HG03432 (cell line): ENCODE data around the gene IRF5.
A peak's percentile ranks its signal among the peaks of the same experiment; 100 is the strongest.
"Not testable (repeated sequence)": the region's sequence is repeated elsewhere in the genome, so short reads cannot be mapped to it uniquely, and the experiment has no call there.

Source experiments
- ATAC-seq: cut with Tn5 transposase; IDR thresholded peaks from one replicate; pipeline ENCODE4 v1.9.1; 2021; ENCODE audit warnings: mild to moderate bottlenecking, moderate library complexity; ENCODE audit not compliant: unreplicated experiment

The IRF5 gene

GRCh38 chr7:128954830-128955802 is 17.4 kb downstream of the IRF5 start:
- peak; percentile 65 for ATAC-seq

- ATAC-seq, result no peak
Observed at GRCh38 chr7:128955981-128956380, 18.3 kb downstream of the IRF5 start.

- ATAC-seq, result no peak
Observed at GRCh38 chr7:128959296-128959695, 21.6 kb downstream of the IRF5 start.

GRCh38 chr7:128961030-128961659 is 23.4 kb downstream of the IRF5 start:
- ATAC-seq, result no peak

- peak; percentile 30 for ATAC-seq
Observed at GRCh38 chr7:128962899-128963298, 25.2 kb downstream of the IRF5 start.

GRCh38 chr7:128963327-128963757 is 25.6 kb downstream of the IRF5 start:
- peak; percentile 84 for ATAC-seq

GRCh38 chr7:128968624-128969023 is 30.9 kb downstream of the IRF5 start:
- ATAC-seq, result no peak

- ATAC-seq, result no peak
Observed at GRCh38 chr7:128974241-128974934, 36.7 kb downstream of the IRF5 start.

- no peak for ATAC-seq
Observed at GRCh38 chr7:128982105-128982504, 44.4 kb downstream of the IRF5 start.

- ATAC-seq, result no peak
Observed at GRCh38 chr7:128985660-128986059, 47.9 kb downstream of the IRF5 start.

- no peak for ATAC-seq
Observed at GRCh38 chr7:128986609-128987008, 48.9 kb downstream of the IRF5 start.

- no peak for ATAC-seq
Observed at GRCh38 chr7:128988372-128988771, 50.6 kb downstream of the IRF5 start.

- ATAC-seq, result no peak
Observed at GRCh38 chr7:128989961-128990360, 52.2 kb downstream of the IRF5 start.

GRCh38 chr7:128993419-128993818 is 55.7 kb downstream of the IRF5 start:
- ATAC-seq, result no peak

GRCh38 chr7:128994560-128994959 is 56.8 kb downstream of the IRF5 start:
- ATAC-seq, result not testable (repeated sequence)

- no peak for ATAC-seq
Observed at GRCh38 chr7:128997181-128997580, 59.5 kb downstream of the IRF5 start.
